Cerebellar cortex (tissue), 1 donor: ENCODE measurements around the gene MAPK14.

Source experiments
- DNase-seq: peaks from one replicate; pipeline ENCODE4 v3.0.0-alpha.2; 2015; ENCODE audit warnings: low spot score

MAPK14 gene

DNA sequence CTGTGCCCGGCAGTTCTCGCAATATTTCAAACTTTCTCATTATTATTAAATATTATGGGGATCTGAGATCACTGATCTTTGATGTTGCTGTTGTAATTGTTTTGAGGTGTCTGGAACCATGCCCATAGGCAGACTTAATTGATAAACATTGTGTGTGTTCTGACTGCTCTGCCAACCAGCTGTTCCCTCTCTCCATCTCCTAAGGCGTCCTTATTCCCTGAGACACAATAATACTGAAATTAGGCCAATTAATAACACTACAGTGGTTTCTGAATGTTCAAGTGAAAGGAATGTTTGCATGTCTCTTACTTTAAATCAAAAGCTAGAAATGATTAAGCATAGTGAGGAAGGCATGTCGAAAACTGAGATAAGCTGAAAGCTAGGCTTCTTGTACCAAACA lies 7.6 kb downstream of the MAPK14 start:
- no peak for DNase-seq

DNA sequence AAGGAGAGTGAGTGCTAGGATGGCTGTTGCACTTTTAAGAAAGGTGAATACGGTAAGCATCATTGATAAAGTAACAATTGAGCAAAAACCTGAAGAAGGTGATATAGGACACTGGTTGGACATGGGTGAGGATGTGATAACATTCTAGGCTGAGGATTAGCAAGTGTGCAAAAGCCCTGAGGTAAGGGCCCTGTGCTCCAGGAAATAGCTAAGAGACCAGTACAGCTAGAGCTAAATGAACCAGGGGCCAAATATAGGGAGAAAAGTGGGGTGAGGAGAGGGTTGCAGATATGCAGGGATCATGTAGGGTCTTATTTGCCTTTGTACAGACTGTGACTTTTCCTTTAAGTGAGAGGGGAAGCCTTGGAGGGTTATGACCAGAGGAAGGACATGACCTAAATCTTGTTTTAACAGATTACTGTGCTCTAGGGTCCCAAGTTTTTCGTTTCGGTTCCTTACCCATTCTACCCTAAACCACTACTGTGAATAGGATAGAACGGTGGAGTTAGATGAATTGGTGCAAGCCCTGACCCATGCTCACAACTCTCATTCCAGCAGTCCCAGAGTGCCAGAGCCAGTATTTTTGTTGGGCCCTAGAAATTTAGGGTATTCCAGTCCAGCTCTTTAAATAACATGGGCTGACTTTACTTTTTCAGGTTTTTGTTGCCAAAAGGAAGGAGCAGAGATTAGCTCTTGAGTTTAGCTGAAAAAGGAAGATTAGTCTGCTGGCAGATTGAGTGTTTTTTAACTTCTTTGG lies 10.7 kb downstream of the MAPK14 start:
- DNase-seq = no peak

DNA sequence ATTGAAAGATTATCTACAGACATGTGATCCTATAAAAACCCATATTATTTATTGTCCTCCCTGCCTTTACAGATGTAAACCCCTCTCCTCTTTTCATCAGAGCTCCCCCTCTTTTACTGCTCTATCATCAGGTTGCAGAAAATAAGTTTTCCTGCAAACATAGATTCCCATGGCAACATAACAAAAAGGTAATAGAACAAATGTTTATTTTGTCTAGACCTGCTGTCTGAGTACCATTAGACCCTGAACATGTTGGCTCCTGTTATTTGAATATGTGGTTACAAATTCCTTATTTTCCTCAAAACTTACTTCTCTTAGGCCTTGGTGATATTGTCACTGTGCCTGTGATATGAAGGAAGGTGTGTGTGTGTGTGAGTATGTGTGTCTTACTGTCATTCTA lies 11.5 kb downstream of the MAPK14 start:
- no peak for DNase-seq

DNA sequence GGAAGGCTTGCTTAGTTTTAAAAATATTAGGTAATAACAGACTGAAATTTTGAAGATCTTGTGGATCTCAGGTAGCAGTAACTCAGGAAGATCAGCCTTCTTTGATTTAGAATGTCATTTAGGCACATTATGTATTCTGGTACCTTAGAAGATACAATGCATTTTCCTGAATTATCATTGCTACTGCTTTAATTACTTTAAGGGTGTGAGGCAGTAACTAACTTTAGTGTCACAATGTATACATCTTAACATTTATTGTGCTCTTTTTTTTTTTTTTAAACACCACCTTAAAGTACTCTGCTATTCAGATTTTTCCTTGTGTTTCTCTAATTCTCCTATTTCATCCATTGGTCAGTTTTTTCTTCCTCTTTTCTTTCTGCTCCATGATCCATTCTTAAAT lies 13.3 kb downstream of the MAPK14 start:
- DNase-seq = no peak

DNA sequence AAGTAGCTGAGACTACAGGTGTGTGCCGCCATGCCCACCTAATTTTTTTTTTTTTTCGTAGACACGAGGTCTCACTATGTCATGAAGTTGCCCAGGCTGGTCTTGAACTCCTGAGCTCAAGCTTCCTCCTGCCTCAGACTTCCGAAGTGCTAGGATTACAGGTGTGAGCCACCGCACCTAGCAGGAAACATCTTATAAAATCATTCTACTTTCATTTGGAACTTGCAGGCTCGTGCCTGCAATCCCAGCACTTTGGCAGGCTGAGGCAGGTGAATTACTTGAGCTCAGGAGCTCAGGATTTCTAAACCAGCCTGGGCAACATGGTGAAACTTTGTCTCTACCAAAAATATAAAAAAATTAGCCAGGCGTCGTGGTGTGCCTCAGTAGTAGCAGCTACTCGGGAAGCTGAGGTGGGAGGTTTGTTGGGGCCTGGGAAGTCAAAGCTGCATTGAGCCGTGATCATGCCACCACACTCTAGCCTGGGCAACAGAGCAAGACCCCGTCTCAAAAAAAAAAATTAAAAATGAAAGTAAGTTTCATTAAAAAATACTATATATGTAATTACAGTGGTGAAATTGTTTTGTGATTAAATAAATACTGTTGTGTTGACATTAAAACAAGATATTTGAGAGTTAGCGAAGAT lies 15.1 kb downstream of the MAPK14 start:
- DNase-seq = no peak

DNA sequence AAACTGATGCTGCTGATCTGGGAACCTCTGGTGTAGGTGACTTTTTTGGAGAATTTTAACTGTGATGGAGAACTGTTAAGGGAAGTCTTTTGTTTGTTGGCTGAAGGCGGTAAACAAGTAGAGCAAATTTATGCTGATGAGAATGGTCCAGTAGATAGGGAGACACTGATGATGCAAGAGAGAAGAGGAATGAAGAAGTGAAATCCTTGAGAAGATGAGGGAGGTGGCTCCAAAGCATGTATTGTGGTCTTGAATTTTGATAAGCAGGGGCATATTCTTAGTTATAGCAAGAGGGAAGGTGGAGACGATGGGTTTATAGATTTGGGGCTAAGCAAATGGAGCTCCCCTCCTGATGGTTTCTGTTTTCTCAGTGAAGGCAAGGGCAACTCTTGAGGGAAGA lies 22.0 kb downstream of the MAPK14 start:
- DNase-seq = no peak

DNA sequence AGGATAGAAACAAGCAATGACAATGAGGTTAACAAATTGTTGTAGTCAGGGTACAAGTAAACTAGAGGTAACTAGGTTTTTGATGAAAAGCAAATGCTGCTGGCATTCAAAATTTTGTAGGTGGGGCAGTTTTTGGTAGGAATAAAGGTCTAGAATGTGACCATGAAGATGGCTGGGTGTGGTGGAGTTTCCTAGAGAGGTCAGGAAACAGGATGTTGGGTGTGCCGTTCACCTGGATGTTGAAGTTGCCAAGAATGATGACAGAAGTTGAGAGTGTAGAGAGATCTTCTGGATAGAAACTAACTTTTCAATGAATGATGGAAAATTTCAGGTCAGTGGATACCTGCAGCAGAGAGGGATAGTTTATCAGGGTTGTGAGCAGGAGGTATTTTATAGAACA lies 22.7 kb downstream of the MAPK14 start:
- DNase-seq = no peak

DNA sequence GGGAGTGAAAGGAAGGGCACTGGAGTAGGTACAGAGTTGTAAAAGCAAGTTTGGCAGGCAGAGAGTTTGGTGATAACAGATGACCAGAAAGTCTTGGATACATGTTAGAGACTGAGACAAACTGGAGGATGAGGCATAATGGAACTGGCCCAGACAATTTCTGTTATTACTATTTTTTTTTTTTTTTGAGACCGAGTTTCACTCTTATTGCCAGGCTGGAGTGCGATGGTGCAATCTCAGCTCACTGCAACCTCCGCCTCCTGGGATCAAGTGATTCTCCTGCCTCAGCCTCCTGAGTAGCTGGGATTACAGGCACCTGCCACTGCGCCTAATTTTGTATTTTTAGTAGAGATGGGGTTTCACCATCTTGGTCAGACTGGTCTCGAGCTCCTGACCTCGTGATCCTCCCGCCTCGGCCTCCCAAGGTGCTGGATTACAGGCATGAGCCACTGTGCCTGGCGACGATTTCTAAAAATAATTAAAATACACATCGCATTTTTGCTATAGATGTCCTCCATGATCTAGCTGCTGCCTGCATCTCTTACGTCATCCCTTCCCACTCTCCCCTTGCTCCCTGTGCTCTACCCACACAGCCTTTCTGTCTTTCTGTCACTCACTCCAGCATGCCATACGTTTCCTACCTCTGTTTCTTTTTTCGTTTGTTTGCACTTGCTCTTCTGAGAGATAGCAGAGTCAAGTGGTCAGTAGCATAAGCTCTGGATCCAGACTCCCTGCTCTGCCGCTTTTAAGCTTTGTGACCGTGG lies 23.5 kb downstream of the MAPK14 start:
- no peak for DNase-seq

DNA sequence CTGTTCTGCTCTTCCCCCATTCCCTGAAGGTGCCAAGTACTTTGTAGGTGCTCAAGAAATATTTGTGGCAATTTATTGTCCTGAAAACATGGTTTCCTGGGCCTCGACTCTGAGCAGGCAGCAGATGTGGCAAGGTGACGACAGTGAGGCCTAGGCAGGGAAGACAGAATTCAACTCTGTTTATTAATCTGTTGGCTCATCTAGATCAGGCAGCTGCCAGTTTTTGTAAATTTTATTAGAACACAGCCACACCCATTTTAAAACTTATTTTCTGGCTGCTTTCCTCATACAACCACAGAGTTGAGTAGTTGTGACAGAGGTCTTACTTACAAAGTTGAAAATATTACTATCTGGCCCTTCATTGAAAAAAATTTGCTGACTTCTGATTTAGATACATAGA lies 24.5 kb downstream of the MAPK14 start:
- DNase-seq = no peak

DNA sequence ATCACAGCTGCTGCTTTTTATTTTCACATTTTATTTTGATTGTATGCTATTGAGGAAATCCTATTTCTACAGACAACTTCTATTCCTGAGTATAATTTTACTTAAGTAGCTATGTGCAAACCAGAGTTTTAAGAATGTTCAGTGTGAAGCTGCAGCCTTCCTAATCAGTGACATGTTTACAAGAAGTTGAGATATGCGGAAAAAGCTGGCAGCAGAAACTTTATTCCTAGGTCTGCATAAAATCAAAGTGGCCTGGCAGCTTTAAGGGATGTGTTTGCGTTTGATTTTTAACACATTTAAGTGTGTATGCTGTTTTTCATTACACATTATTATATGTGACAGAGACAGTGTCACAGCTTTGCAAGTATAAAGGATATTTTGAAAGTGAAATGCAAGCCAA lies 26.3 kb downstream of the MAPK14 start:
- no peak for DNase-seq

DNA sequence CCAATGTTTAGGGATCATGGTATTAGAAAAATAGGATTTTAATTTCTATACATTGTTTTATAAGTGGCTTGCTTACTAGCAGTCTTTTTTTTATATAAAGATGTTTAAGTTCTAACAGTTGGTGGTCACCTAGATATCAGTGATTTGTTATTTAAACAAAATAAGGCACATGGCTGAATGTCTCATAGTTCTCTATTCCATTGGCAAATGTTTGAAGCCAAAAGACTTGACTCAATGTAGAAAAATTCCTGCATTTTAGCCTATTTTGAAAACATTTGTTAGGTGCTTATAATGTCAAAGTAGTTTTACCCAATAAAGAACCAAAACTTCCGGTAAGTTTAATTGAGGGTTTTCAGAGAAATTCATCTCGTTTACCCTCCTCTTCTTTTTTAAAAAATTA lies 26.8 kb downstream of the MAPK14 start:
- DNase-seq = no peak

DNA sequence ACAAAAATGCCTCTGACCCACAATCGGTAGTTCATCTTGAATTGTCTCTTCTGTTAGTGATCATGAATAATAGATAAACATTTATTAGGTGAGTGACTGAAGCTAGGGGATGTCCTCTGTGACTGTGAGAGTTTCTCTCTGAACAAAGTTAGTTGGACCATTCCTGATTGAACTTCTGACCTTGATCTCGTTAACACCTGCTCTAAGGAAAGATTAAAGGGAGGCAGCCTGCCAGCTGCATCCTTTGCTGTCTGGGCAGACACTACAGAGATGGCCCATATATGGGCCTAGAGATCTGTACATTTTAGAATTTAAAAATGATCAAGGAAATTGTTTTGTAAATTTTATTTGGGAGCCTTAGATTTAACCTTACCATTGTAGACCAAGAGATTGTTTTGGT lies 27.3 kb downstream of the MAPK14 start:
- DNase-seq = no peak

DNA sequence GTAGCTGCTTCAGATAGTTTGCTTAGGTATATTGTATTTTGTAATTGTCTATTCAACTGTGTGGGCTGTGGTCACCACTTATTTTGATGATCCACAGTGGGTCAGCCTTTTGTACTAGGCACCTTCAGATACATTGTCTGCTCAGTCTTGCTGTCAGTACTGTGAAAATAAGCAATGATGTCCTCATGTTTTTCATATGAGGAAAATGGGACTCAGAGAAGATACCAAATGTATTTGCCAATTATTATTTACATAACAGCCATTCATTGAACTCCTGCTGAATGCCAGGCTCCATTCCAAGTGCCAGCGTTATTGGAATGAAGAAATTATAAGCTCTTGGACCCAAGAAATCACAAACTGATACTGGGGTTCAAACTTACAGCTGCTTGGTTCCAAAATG lies 28.6 kb downstream of the MAPK14 start:
- DNase-seq = no peak

DNA sequence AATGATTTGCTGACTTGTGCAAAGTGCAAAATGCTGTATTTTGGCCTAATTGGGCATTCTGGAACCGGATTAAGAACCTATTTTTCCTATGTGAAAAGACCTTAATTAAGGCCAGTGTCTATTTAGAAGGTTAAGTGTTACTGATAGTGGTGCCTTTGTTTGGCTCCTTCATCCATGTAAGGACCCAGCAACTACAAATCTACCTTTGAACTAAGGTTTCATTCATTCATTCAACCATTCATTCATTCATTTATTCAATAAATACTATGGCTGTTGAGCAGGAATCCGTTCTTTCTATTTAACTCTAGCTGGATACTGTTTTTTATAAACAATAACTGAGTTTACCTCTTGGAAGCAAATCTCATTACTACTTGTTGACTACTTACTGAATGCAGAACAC lies 33.6 kb downstream of the MAPK14 start:
- no peak for DNase-seq

DNA sequence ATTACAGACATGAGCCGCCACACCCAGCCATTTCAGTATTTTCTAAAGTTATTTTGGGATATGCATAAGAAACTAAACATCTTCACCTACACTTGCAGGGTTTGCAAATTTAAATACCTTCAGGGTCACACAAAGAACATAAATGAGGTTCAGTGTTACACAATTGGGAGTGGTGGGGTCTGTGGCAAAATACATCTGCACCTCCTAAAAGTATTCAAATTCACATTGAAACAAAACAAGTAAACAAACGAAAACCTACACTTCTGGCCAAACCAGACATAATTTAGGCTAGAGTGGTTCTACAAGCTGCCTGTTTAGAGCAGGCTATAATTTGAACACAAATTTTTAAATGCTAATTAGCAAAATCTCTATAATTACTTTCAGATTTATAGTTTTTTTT lies 34.6 kb downstream of the MAPK14 start:
- no peak for DNase-seq

DNA sequence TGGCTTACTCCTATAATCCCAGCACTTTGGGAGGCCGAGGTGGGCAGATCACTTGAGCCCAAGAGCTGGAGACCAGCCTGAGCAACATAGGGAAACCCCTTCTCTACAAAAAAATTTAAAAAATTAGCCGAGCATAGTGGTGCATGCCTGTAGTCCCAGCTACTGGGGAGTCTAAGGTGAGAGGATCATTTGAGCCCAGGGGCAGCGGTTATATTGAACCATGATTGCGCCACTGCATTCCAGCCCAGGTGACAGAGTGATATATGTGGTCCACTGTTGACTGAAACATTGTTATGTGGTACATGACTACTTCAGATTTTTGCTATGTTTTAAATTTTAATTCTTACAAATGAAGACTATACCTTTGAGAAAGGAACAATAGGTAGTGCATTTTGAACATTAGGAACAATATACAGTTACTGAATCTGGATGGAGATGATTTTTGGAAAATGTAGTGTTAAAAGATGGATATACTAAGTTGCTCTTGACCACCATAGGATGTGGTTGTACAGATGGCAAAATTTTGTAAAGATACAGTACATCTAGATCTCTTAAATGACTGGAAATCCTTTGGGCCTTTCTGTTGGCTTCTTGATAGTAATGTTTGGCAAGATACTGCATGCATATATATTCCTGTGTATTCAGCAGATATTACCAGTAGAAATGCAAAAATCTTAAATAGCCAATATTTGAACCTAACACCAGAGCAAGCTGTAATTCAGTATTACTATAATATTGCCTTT lies 35.9 kb downstream of the MAPK14 start:
- DNase-seq = no peak

DNA sequence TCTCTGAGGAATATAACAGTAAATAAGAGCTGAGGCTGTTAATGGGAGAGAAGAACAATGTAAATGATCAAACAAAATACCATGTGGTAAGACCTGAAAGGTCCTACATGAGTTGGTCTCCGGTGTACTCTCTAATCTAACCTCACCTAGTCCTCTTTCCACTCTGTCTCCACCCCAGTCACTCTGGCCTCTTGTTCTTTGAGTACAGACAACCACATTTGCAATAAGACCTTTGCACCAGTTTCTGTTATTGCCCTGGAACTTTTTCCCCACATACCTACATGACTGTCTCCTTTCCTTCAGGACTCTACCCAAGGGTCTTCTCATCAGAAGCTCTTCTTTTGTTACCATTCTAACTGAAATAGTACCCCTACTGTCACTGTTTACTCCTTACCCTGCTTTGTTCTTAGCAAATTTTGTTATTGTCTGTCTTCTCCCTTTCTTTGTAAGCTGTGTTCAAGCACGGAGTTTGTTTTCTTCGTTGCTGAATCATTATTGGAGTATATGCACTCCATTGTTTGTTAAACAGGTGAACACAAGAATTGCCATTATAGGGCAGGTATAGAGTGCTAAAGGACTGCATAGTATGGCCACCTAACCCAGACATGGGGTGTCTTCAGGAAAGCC lies 37.3 kb downstream of the MAPK14 start:
- no peak for DNase-seq

DNA sequence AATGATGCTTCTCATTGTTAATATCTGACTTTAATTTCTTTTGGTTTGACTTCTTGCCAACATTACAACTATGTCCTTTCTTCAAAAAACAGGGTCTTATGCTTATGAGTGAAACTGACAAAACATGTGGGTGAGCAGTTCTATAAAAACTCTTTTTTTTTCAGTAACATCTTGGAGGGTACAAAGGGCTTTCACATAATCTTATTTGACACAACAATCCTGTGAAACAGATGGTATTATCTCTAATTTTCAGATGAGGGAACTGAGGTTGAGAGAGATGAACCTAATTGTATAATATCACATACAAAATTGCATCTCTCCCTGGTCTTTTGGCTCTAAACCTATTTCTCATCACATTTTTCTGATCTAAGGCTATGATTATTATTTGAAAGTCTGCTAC lies 38.3 kb downstream of the MAPK14 start:
- no peak for DNase-seq

DNA sequence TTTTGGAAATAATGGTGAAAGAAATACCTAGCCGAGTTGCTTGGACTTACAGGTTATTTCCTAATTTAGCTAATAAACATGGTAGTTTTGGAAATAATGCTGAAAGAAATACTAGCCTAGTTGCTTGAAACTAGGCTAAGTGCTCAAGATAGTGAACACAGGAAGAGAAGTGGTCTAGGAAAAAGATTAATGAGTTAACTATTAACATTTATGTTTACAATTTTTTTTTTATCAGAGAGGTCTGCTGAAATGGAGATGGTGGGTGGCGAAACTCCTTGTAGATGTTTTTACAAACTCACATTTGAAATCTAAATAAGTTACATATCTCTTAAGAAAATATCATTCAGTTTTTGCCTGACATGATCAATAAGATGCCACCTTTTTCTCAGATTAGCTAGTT lies 39.2 kb downstream of the MAPK14 start:
- DNase-seq = no peak

DNA sequence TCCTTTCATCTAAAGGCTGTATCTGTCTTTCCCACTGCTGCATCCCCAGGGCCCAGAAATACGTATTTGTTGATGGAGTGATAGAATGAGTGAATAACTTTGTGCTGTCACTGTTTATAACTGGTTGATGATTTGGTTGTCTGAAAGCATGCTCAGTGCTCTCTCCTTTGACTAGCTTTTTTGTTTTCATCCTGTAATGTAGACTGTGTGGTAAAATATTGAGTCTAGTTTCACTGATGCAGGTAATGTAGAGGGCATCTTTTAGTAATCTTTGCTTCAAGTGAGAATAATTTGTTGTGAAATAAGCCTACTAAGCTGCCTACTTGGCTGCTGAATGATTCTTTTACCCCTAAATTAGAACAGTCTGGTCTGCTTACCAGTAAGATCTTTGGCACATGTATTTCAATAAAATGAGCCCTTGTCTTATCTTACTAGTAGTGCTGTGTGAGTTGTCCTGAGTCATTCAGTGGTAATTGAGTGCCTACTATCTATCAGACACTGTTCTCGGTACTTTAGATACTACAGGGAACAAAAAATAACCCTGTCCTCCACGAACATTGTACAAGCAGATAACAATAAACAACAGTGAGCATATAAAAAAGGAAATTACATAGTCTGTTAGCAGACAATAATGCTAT lies 39.9 kb downstream of the MAPK14 start:
- DNase-seq = no peak

DNA sequence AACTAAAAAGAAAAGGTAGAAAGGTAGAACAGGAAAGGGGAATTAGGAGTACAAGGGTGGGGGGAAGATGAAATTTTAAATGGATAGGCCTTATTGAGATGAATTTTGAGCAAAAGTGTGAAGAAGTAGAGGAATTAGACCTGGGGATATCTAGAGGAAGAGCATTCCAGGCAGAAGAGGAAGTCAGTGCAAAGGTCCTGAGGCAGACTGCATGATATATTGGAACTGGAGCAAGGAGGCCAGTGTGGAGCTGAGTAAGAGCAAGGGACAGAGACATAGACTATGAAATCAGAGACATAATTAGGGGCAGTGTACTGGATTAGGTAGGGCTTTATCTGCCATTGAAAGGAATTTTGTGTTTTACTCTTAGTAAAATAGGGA lies 40.4 kb downstream of the MAPK14 start:
- DNase-seq = no peak

DNA sequence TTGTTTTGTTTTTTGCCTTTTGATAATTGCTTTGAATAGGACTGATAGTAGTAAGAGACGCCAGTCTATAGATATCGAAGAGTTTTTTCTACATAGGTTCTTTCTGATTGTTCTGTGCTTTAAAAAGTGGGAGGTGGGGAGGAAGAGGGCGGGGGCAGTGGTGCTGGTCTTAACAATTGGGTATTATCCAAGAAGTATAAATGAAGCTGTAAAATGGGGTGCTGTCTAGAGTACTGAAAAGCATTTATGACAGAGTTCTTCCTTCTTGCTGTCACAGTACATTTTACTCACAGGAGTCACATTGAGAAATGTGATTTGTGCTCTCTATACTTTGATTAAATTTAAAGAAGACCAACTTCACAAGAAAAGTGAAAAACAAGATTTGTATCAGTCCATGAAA lies 41.0 kb downstream of the MAPK14 start:
- no peak for DNase-seq
